Upper lobe of left lung (tissue), 4 donors: ENCODE measurements around the gene MLST8.

ENCODE experiments used
- EP300 ChIP-seq, 4 donors: sonication (generic); formaldehyde crosslinking; IDR thresholded peaks; one replicate each; pipeline ENCODE4 v1.5.1; 2017; ENCODE audit warnings: antibody characterized with exemption in 4 of 4, control low read depth in 2 of 4
- POLR2A ChIP-seq, 4 donors: fragments of 450-650 bp; IDR thresholded peaks; one replicate each; pipeline ENCODE4 v1.5.1; 2016 to 2017; ENCODE audit warnings: antibody characterized with exemption in 4 of 4, mild to moderate bottlenecking in 2 of 4
- POLR2AphosphoS5 ChIP-seq, 2 donors: sonication (generic); formaldehyde crosslinking; IDR thresholded peaks; one replicate each; pipeline ENCODE4 v1.5.1; 2017; ENCODE audit warnings: antibody characterized with exemption in 2 of 2
- TF ChIP-seq, protein P1 (sequence below), 6 experiments: fragments of 450-650 bp in 4 of 6; fragments of 200-600 bp in 2 of 6; sonication (generic) in 2 of 6; IDR thresholded peaks; one replicate each; pipeline ENCODE4 v1.5.1; 2016 to 2019; ENCODE audit warnings: antibody characterized with exemption in 6 of 6

DNA sequence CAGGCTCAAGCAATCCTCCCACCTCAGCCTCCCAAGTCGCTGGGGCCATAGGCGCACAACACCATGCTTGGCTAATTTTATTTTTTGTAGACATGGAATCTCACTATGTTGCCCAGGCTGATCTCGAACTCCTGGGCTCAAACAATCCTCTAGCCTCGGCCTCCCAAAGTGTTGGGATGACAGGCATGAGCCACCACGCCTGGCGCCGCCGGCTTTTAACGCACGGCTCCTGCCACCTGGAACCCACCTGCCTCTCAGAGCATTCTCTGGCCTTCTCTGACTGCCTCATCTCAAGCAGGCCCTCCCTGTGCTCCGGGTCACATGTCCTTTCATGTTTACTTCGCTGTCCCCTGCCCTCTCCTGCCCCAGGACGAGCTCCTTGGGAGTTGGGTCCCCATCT is 19.2 kb upstream of the MLST8 start:
- TF ChIP-seq, protein P1, sequence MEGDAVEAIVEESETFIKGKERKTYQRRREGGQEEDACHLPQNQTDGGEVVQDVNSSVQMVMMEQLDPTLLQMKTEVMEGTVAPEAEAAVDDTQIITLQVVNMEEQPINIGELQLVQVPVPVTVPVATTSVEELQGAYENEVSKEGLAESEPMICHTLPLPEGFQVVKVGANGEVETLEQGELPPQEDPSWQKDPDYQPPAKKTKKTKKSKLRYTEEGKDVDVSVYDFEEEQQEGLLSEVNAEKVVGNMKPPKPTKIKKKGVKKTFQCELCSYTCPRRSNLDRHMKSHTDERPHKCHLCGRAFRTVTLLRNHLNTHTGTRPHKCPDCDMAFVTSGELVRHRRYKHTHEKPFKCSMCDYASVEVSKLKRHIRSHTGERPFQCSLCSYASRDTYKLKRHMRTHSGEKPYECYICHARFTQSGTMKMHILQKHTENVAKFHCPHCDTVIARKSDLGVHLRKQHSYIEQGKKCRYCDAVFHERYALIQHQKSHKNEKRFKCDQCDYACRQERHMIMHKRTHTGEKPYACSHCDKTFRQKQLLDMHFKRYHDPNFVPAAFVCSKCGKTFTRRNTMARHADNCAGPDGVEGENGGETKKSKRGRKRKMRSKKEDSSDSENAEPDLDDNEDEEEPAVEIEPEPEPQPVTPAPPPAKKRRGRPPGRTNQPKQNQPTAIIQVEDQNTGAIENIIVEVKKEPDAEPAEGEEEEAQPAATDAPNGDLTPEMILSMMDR (IDR thresholded peaks at IDR 0.05): no peak
- no peak for TF ChIP-seq POLR2A (IDR thresholded peaks at IDR 0.05)
- TF ChIP-seq EP300 (IDR thresholded peaks at IDR 0.05): no peak
- no peak for TF ChIP-seq POLR2AphosphoS5 (IDR thresholded peaks at IDR 0.05)
